Body of pancreas (tissue), 4 donors: ENCODE results near the gene MYLK. TPM values are rescaled to one million over a fixed set of nuclear protein-coding genes. Genes with fewer than 3 reads are reported as not detected.

Source experiments
- ATAC-seq: fragments of 150-250 bp; one replicate; pipeline ENCODE4 v1.9.1; 2016
- DNase-seq, 4 donors: peaks; one replicate each; pipeline ENCODE4 v3.0.0-alpha.2; 2019
- H3K27ac ChIP-seq, 4 donors: fragments of 200-600 bp; sonication (generic); 1 replicate in 3 of 4; 2 replicates in 1 of 4; pipeline versions ENCODE4 v1.5.1 to v1.6.1; 2016 to 2019; ENCODE audit warnings: mild to moderate bottlenecking in 1 of 4, mixed read lengths in 1 of 4, moderate library complexity in 1 of 4
- H3K27me3 ChIP-seq, 2 donors: fragments of 200-600 bp; sonication (generic); one replicate each; pipeline ENCODE4 v1.6.0; 2016; ENCODE audit warnings: mild to moderate bottlenecking in 1 of 2
- H3K36me3 ChIP-seq, 2 donors: fragments of 200-600 bp; sonication (generic); replicated peaks in 1 of 2; 2 replicates each; pipeline ENCODE4 v1.5.1; 2016; ENCODE audit warnings: low read depth in 2 of 2; ENCODE audit not compliant: insufficient read depth in 1 of 2
- H3K4me1 ChIP-seq: fragments of 200-600 bp; sonication (generic); one replicate; pipeline ENCODE4 v1.6.0; 2016
- H3K4me3 ChIP-seq, 2 donors: fragments of 200-600 bp; sonication (generic); 1 replicate in 1 of 2; 2 replicates in 1 of 2; pipeline ENCODE4 v1.5.1; 2016 to 2019
- H3K9me3 ChIP-seq, 3 donors: fragments of 200-600 bp; sonication (generic); 1 replicate in 2 of 3; 2 replicates in 1 of 3; pipeline ENCODE4 v1.5.1; 2016
- CTCF ChIP-seq, 7 experiments: fragments of 450-650 bp in 4 of 7; fragments of 200-600 bp in 3 of 7; sonication (generic) in 3 of 7; IDR thresholded peaks; one replicate each; pipeline ENCODE4 v1.5.1; 2016 to 2019; ENCODE audit warnings: antibody characterized with exemption in 7 of 7
- POLR2A ChIP-seq, 3 donors: fragments of 450-650 bp; IDR thresholded peaks; one replicate each; pipeline ENCODE4 v1.6.1; 2016; ENCODE audit warnings: antibody characterized with exemption in 3 of 3, mild to moderate bottlenecking in 2 of 3
- WGBS, 2 donors: methylation state at CpG; one replicate each; pipeline ENCODE4 v1.1.5; 2017; 5-methylcytosine and 5-hydroxymethylcytosine counted together
- intact Hi-C: fragments of 100-400 bp; cut with DNase I; formaldehyde crosslinking; loops from one replicate; pipeline ENCODE4 v1.15.1; 2023
- total RNA-seq, 2 donors: library from RNA; depleted of rRNA; stranded (reverse); fragments of >200 nt; gene quantifications; one replicate each; pipeline ENCODE4 v1.1.0, GENCODE V29; 2016

Gene MYLK
- total RNA-seq, 2 donors from 2014 or later, result 7.6 to 36.6 TPM

GRCh38 chr3:123802007-123802625 lies 82.0 kb downstream of the MYLK start:
- Histone ChIP-seq H3K4me3 (no peak overlapping the region), H3K27me3 (no peaks in the 10 kb centered on the region), H3K9me3 (no peaks in the 10 kb centered on the region), H3K27ac (no peak overlapping the region), H3K4me1 (no peaks in the 10 kb centered on the region), H3K36me3 (no peaks in the 10 kb centered on the region)
- intact Hi-C loops, result no loop called here
- WGBS, 2 donors, result 68 to 88% methylated on average over 3 of the region's 3 CpGs
- DNase-seq (no peak), ATAC-seq (no peak)
- TF ChIP-seq CTCF (IDR thresholded peaks at IDR 0.05) (no peak), POLR2A (IDR thresholded peaks at IDR 0.05) (no peak)

DNA sequence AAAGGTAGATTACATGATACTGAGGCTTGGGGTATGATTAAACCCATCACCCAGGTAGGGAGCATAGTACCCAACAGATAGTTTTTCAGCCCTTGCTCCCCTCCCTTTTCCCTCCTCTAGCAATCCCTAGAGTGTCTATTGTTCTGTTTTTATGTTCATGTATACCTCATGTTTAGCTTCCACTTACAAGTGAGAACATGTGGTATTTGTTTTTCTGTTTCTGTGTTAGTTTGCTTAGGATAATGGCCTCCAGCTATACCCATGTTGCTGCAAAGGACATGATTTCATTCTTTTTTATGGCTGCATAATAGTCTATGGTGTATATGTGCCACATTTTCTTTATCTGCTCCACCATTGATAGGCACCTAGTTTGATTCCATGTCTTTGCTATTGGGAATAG lies 82.7 kb downstream of the MYLK start:
- H3K27me3 ChIP-seq, result no peaks in the 10 kb centered on the region
- no peak overlapping the region for H3K27ac ChIP-seq
- no peaks in the 10 kb centered on the region for H3K9me3 ChIP-seq
- H3K36me3 ChIP-seq, result no peaks in the 10 kb centered on the region
- no peak for DNase-seq
- H3K4me3 ChIP-seq, result no peak overlapping the region
- TF ChIP-seq CTCF (IDR thresholded peaks at IDR 0.05) (no peak), POLR2A (IDR thresholded peaks at IDR 0.05) (no peak)
- no peak for ATAC-seq
- H3K4me1 ChIP-seq, result no peaks in the 10 kb centered on the region
- intact Hi-C loops, result no loop called here

DNA sequence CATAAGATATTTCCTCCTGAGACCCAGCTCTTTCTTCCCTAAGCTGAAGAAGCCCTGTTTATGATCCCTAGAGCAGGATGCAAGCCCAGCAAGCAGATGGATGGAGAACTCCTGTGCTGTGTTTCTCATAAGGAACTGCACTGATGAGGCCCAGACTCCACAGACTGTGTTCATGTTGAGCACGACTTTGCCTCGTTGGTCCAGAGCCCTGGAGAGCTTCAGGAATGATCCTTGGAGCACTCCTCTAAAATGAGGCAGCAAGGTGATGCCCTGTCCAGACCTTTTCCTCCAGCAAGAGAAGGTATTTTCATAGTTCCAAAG lies 83.8 kb downstream of the MYLK start:
- Histone ChIP-seq H3K4me1 (no peaks in the 10 kb centered on the region), H3K9me3 (no peaks in the 10 kb centered on the region), H3K36me3 (no peaks in the 10 kb centered on the region), H3K27me3 (no peaks in the 10 kb centered on the region), H3K27ac (no peak overlapping the region), H3K4me3 (no peak overlapping the region)
- TF ChIP-seq CTCF (IDR thresholded peaks at IDR 0.05), result no peak
- no peak for TF ChIP-seq POLR2A (IDR thresholded peaks at IDR 0.05)
- no peak for DNase-seq
- 40 to 57% methylated on average over 2 of the region's 2 CpGs for WGBS, 2 donors
- intact Hi-C loops, result no loop called here
- ATAC-seq, result no peak

DNA sequence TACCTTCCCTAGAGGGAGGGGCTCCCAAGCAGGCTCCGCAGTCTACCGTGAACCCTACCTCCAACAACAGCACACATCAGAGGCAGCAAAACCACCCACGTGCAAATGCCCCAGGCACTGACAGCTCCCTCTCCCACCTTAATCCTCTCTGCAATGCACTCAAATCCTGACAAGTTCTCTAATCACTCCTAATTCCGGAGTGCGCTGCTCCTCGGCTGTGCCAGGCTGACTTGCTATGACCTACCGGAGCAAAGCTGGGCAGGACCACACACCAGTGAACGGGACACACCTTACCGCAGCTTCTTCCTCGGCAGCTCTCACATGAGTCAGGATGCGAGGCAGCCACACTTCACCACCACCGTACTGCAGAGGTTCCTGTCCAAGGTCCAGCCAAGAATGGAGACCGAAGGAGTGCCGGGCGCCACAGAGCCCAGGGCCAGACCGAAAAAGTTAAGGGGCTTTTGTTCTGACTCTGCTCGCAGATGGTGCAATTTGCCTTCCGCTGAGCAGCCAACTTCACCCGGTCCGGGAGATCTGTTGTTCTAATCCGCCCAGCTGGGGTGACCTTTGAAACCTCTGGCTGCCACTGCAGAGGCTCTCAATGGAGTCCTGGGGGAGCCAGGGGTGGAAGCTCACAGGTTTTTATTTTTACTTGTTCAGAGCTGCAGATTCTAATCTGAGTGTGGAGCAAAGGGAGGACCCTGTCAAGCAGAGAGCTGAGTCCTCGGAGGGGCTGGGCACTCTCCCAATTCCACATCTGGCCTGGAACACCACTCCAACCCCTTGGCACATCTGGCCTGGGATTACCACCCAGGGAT lies 84.4 kb downstream of the MYLK start:
- H3K4me3 ChIP-seq, result no peak overlapping the region
- H3K36me3 ChIP-seq, result no peaks in the 10 kb centered on the region
- H3K27me3 ChIP-seq, result no peaks in the 10 kb centered on the region
- ATAC-seq (no peak), DNase-seq (no peak)
- H3K4me1 ChIP-seq, result no peaks in the 10 kb centered on the region
- intact Hi-C loops, result no loop called here
- H3K27ac ChIP-seq, result no peak overlapping the region
- no peaks in the 10 kb centered on the region for H3K9me3 ChIP-seq
- TF ChIP-seq POLR2A (IDR thresholded peaks at IDR 0.05) (no peak), CTCF (IDR thresholded peaks at IDR 0.05) (no peak)
- whole genome bisulfite sequencing, 2 donors, result 57 to 69% methylated on average over 14 to 22 of the region's 22 CpGs

GRCh38 chr3:123798550-123798949 lies 85.6 kb downstream of the MYLK start:
- WGBS, 2 donors, result 84 to 87% methylated on average over 4 of the region's 4 CpGs
- no peaks in the 10 kb centered on the region for H3K4me1 ChIP-seq
- no peaks in the 10 kb centered on the region for H3K27me3 ChIP-seq
- ATAC-seq, result no peak
- no peak for DNase-seq
- H3K27ac ChIP-seq, result no peak overlapping the region
- TF ChIP-seq POLR2A (IDR thresholded peaks at IDR 0.05), result no peak
- TF ChIP-seq CTCF (IDR thresholded peaks at IDR 0.05), result no peak
- no peak overlapping the region for H3K4me3 ChIP-seq
- H3K9me3 ChIP-seq, result no peaks in the 10 kb centered on the region
- no peaks in the 10 kb centered on the region for H3K36me3 ChIP-seq
- intact Hi-C loops, result no loop called here
